ENCODE measurements around the gene TUBG1. TPM values are rescaled to one million over a fixed set of nuclear protein-coding genes. Genes with fewer than 3 reads are reported as not detected.

Gene TUBG1
- total and polyA plus RNA-seq, 9 of the 15 experiments (the other 6 are each of a cell fraction or from before 2014, with no cell fraction given): 33.1 to 147 (median 66.0) TPM

- TF ChIP-seq CUX1 (CRISPR knock-in tag; IDR thresholded peaks at IDR 0.05) (no peak), SREBF2 (CRISPR knock-in tag; IDR thresholded peaks at IDR 0.05) (no peak), CCAR2 (IDR thresholded peaks at IDR 0.05; ENCODE audit: low read depth, low read length) (no peak), ZNF639 (CRISPR knock-in tag; conservative IDR thresholded peaks at IDR 0.05 in 1 of 2, IDR thresholded peaks at IDR 0.05 in 1 of 2) (peak in 1 of 2 experiments; percentile 78; a peak in 2 of 4 replicates), MEIS2 (IDR thresholded peaks at IDR 0.05; ENCODE audit: partially characterized antibody) (no peak), ZNF24 (IDR thresholded peaks at IDR 0.05) (no peak), THAP12 (CRISPR knock-in tag; IDR thresholded peaks at IDR 0.05) (no peak), ZFP91 (CRISPR knock-in tag; IDR thresholded peaks at IDR 0.05) (no peak), ERF (CRISPR knock-in tag; IDR thresholded peaks at IDR 0.05) (no peak), FOS (IDR thresholded peaks at IDR 0.05; ENCODE audit: extremely low read depth, insufficient read length) (no peak), GMEB1 (CRISPR knock-in tag; IDR thresholded peaks at IDR 0.05) (no peak), TEAD1 (CRISPR knock-in tag; IDR thresholded peaks at IDR 0.05) (no peak)
Measured at GRCh38 chr17:42561897-42562387, 47.5 kb upstream of the TUBG1 start, which contains the start of gene COASY (continued).
